Measurements from ENCODE around the gene ACSF2.

Gene ACSF2

GRCh38 chr17:50478391-50479381, 52.7 kb downstream of the ACSF2 start, which contains the start of gene RSAD1:
Gene RSAD1, plus strand, starts transcription at chr17:50478860. Its CDS starts 25 bp downstream, at chr17:50478885.
- DNase-seq (ENCODE audit: low read depth) = peak; percentile 75

GRCh38 chr17:50479522-50480141, 53.6 kb downstream of the ACSF2 start:
- peak; percentile 38 for DNase-seq (ENCODE audit: low read depth)

GRCh38 chr17:50480142-50480764, 54.2 kb downstream of the ACSF2 start:
- DNase-seq (ENCODE audit: low read depth) = no peak

DNA sequence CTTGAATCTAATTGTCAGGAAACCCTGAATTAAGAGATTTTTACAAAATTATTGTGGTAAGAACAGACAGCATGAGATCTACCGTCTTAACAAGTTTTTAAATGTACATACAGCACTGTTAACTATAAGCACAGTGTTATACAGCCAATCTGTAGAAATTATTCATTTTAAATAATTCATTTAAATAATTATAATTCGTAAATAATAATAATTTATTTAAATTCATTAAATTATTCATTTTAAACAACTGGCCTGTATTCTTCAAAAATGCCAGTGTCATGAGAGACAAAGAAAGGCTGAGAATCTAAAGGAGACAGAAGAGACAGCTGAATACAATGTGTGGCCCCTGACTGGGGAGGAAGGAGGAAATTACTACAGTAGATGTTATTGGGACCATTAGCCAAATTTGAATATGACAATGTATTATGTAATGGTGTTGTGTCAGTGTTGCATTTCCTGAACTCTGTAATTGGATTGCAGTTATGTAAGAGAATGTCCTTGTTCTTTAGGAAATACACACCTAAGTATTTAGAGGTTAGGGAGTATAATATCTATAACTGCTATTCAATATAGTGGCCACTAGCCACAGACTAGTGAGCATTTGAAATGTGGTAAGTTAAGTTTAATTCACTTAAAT, 55.0 kb downstream of the ACSF2 start:
- DNase-seq (ENCODE audit: low read depth) = no peak

GRCh38 chr17:50481648-50482047, 55.6 kb downstream of the ACSF2 start:
- DNase-seq (ENCODE audit: low read depth) = no peak

DNA sequence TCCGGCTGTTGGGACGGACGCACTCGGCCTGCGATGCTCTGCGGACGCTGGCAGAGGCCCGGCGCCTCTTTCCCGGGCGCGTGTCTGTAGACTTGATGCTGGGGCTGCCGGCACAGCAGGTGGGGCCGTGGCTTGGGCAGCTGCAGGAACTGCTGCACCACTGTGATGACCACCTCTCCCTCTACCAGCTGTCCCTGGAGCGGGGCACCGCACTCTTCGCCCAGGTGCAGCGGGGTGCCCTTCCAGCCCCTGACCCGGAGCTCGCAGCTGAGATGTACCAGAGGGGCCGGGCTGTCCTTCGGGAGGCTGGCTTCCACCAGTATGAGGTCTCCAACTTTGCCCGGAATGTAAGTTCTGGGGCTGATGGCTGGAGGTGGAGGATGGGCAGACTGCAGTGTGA, 56.1 kb downstream of the ACSF2 start:
- DNase-seq (ENCODE audit: low read depth) = no peak

- peak; percentile 55 for DNase-seq (ENCODE audit: low read depth)
Observed at GRCh38 chr17:50482516-50482915, 56.5 kb downstream of the ACSF2 start.

DNA sequence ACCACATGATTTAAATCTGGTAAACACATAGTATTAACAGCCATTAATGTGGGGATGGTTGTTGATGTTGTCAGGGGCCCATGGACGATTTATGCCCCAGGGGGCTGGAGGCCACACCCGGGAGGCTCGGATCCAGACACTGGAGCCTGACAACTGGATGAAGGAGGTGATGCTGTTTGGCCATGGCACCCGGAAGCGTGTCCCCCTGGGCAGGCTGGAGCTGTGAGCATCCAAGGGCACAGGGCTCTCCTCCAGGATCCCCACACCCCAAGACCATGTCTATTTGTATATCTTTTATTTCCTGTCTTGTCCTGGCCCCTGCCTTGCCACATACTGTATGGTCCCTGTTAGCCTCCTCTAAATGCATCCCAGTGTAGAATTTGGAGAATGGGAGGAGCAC, 57.2 kb downstream of the ACSF2 start:
- no peak for DNase-seq (ENCODE audit: low read depth)

- no peak for DNase-seq (ENCODE audit: low read depth)
Observed at GRCh38 chr17:50484386-50485155, 58.6 kb downstream of the ACSF2 start.

DNA sequence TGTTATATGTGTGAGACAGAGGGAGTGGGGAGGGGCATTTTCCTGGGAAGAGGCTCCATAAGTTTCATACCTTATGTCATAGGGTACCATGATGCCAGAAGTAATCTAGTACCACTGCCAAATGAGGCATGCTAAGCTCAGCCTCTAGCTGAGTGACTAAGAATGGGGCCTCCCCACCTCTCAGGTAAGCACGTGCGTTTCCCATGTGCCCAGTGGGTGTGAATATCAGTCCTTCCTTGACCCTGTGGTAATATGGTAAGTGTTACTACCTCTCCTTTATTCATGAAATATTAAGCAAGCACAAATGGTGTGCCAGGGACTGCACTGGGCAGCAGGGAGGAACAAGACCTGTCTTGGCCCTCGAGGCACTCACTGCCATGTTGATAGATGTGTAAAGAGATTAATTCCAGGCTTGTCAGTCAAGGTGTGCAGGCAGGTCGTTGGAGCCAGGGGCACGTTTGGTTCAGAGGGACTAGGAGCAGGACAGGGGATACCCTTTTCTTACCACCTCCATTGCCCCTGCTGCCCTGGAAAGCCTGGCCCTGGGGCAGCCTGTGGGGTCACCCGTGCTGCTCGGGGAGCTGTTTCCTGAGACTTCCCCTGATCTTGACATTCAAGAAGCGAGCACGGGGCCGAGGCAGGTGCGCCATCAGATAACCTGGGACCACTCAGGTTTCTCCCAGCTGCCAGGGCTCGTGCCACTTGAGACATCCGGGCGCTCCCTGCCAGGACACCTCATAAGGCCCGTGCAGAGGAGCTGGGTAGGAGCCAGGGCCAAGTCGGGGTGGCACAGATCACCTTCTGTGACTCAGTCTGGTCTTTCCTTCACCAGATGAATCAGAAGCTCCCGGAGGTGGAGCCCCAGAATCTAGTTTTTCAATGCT, 61.4 kb downstream of the ACSF2 start:
- no peak for DNase-seq (ENCODE audit: low read depth)

GRCh38 chr17:50488880-50489279, 62.9 kb downstream of the ACSF2 start:
- DNase-seq (ENCODE audit: low read depth) = no peak

- DNase-seq (ENCODE audit: low read depth) = no peak
Observed at GRCh38 chr17:50491505-50491904, 65.5 kb downstream of the ACSF2 start.

DNA sequence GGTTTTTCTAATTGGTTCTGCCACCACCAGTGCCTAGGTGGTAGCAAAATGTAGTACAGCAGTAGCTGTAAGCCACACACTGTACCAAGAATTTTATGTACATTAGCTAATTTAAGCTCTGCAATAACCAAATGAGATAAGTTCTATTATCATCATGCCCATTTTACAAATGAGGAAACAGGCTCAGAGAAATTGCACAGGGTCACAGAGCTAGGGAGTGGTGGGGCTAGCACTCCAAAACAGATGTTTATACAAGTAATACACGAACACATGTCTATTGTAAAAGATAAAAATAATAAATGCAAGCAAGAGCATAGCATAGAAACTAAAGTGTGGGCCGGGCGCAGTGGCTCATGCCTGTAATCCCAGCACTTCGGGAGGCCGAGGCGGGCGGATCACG, 66.2 kb downstream of the ACSF2 start:
- no peak for DNase-seq (ENCODE audit: low read depth)

DNA sequence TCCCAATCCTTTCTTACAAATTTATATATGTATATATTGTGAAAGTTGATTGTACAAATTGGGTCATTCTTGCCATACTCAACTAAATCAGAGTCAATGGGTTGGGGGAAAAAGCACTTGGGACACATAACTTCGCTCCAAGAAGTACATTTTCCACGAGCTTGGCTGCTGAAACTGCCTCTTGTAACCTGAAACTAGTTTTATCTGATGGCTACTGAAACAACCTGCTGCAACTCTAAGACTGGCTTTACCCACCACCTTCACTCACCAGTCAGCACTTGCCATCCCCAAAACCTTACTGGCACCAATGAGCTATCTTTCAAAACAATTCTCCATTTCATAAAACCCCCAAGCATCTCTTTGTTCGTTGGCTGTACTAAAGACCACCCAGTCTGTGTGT, 67.7 kb downstream of the ACSF2 start:
- no peak for DNase-seq (ENCODE audit: low read depth)

DNA sequence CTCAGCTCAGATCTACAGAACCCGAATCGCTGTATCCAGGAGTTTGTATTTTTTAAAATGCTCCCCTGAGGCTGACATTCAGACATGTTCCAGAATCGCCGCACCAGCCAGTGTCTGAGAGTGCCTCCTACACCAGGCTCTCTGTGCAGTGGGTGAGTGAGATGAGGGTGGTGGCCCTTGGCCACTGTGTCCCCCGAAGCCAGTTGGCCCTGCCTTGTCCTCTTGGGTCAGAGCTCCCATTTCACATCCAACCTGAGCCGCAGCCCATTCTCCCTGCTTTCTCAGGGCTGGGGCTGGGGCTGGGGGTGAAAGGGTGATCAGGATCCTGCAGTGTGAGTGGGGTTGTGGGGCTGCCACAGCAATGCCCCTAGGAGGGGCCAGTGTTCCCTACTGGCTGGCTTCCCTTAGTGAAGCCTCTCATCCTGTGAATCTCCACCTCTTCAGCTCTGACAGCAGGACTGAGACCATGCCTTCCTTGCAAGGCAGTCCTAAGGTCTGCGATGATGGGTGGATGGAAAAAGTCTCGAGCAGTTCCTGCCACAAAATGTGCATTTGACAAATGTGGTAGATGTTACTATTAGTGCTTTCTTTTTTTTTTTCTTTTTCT, 69.3 kb downstream of the ACSF2 start:
- no peak for DNase-seq (ENCODE audit: low read depth)

GRCh38 chr17:50495918-50496317, 69.9 kb downstream of the ACSF2 start:
- no peak for DNase-seq (ENCODE audit: low read depth)

- no peak for DNase-seq (ENCODE audit: low read depth)
Observed at GRCh38 chr17:50498021-50498874, 72.2 kb downstream of the ACSF2 start.

DNA sequence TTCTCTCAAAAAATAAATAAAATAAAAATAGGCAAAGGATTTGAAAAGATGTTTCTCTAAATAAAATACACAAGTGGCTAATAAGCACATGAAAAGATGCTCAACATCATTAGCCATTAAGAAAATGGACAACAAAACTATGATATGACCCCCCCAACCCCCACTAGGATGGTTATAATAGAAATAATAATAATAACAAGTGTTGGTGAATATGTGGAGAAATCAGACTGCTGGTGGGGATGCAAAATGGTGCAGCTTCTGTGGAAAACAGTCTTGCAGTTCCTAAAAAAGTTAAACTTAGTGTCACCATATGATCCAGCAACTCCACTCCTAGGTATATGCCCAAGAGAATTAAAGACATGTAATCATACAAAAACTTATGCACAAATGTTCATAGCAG, 73.3 kb downstream of the ACSF2 start:
- DNase-seq (ENCODE audit: low read depth) = no peak

DNA sequence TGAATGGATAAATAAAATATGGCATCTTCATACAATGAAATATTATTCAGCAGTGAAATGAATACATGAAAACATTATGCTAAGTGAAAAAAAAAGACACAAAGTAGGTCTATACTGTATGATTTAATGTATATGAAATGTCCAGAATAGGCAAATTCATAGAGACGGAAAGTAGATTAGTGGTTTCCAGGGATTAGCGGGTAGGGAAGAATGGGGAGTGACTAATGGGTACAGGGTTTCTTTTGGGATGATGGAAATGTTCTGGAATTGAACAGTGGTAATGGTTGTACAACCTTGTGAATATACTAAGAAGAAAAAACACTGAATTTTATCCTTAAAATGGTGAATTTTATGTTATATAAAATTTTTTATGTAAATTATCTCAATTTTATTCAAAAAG, 73.7 kb downstream of the ACSF2 start:
- no peak for DNase-seq (ENCODE audit: low read depth)
